Jurkat, Clone E6-1 (cell line): ENCODE data around the gene MTRFR.

ENCODE experiments used
- DNase-seq: peaks from one replicate; pipeline ENCODE4 v3.0.0-alpha.2; 2011; ENCODE audit warnings: low read depth, low spot score
- H3K4me3 ChIP-seq: 2 replicates; pipeline ENCODE4 v1.5.1; 2011; ENCODE audit warnings: mild to moderate bottlenecking, low read length, control low read depth, moderate library complexity

Gene MTRFR

DNA sequence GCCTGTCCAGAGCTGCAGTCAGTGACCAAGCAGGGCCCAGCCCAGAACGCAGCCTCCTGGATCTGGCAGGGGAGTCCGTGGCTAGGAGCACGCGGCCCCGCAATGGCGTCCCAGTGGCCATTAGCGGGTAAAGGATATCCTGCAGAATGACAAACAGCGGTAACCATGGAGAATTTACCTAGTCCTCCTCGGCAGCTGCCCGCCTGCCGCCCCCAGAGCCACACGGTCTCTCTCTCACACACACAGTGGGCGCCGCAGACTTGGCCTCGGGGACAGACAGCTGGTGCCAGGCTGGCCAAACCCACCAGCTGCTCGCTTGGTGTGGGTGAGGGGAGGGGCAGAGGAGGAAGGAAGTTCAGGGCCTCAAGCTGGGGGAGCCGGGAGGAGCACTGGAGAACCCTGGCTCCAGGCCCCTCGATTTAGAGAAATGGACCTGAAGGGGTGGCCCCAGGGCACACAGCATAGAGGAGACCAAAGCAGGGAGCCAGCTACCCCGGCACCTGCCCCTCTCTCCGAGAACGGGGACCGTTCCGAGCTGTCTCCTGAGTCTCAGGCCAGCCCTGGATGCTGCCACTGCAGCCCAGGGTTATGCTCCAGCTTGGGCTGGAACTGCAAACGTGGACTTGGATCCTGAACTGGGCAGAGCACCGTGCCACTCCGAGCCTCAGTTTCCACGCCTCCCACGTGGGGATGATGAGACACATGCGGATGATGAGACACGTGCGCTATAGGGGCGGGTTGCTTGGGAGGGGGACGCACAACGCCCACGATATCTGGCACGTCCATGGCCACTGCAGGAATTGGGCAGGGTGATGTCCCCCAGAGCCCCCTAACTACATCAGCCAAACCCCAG, 35.0 kb downstream of the MTRFR start:
- no peak for DNase-seq
- no peak overlapping the region for H3K4me3 ChIP-seq

DNA sequence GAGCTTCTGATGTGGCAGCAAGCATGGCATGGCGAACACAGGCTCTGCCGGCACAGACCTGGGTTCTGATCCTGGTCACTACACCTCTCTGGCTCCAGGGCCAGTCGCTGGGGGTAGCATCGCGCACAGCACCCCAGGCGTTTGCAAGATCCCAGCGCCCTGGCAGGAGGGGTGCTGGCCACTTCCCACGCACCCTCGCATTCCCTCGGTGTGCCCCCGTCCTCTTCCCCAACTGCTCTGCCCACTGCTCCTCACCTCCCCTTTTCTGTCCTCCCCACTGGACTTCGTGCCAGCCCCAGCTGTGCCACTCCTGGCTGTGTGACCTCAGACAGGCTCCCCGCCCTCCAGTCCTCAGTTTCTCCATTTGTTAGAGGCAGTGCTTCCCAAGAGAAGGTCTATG, 35.6 kb downstream of the MTRFR start:
- H3K4me3 ChIP-seq = no peak overlapping the region

DNA sequence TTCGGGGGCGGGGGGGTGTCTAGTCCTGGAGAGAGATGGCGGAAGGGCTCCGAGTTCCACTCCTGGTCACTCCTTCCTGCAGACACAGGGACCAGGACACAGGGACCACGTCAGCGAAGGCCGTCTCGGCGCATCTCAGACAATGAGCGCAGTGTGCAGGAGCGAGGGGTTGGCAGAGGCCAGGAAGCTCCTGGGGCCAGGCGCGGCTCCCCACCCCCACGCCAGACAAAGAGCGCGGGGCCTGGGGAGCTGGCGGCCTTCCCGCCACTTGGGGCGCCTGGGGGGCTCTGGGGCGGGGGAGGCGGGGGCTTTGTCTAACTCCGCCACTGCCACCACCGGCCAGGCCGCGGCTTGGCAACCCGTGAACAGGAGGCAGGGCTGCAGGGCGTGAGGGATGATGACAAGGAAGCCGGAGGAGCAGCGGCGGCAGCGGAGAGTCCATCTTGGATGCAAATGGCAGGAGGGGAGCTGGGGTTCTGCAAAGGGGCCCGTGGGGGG, 36.2 kb downstream of the MTRFR start:
- H3K4me3 ChIP-seq = no peak overlapping the region
- no peak for DNase-seq

More for the DNA sequence above, 35.6 kb downstream of the MTRFR start:
- no peak for DNase-seq

DNA sequence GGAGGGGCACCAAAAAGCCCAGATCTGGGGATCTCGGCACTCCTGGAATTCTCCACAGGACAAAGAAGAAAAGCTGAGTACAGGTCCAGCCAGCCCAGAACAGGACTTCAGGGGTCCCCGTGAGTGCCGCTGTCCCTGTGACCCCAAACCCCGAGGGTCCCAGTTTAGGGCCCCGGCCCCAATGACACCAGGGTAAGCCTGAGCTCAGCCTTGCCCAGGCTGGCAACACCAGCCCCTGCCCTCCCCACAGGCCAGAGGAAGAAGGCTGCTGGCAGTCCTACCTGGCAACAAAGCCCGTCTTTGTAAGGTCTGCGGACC, 36.6 kb downstream of the MTRFR start:
- DNase-seq = no peak
- H3K4me3 ChIP-seq = peak overlapping the region; percentile 67

GRCh38 chr12:123270214-123271000, 37.2 kb downstream of the MTRFR start:
- DNase-seq = no peak
- H3K4me3 ChIP-seq = peak overlapping the region; percentile 67

GRCh38 chr12:123271001-123271668, 37.9 kb downstream of the MTRFR start:
- DNase-seq = peak; percentile 35
- H3K4me3 ChIP-seq = peak overlapping the region; percentile 67

- DNase-seq = no peak
- no peak overlapping the region for H3K4me3 ChIP-seq
These were observed 39.9 kb downstream of the MTRFR start for GRCh38 chr12:123273166-123273565.

DNA sequence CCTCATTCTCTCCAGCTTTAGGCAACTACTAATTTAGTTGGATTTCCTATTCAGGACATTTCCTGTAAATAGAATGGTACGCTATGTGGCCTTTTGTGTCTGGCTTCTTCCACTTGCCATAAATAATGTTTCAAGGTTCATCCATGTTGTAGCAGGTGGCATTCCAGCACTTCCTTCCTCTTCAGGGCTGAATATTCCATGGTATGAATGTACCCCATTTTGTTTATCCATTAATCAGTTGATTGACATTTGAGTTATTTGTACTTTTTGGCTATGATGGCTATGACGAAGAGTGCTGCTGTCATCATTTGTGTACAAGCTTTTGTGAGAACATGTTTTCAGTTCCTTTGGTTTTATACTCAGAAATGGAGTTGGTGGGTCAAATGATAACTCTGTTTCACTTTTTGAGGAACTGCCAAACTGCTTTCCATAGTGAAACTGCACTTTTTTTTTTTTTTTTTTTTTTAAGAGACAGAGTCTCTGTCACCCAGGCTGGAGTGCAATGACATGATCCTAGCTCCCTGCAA, 44.9 kb downstream of the MTRFR start:
- DNase-seq = no peak
- no peak overlapping the region for H3K4me3 ChIP-seq

DNA sequence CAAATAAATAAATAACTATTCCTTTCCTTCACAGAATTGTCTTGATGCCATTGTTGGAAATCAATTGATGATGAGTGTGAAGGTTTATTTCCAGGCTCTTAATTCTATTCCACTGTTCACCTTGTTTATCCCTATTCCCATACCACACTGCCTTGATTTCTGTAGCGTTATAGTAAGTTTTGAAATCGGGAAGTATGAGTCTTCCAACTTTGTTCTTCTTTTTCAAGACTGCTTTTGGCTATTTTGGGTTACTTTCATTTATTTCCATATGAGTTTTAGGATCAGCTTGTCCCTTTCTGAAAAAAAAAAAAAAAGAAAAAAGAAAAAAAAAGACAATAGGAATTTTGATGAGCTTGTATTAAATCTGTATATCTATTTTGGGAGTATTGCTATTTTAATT, 47.7 kb downstream of the MTRFR start:
- no peak overlapping the region for H3K4me3 ChIP-seq
- DNase-seq = no peak

DNA sequence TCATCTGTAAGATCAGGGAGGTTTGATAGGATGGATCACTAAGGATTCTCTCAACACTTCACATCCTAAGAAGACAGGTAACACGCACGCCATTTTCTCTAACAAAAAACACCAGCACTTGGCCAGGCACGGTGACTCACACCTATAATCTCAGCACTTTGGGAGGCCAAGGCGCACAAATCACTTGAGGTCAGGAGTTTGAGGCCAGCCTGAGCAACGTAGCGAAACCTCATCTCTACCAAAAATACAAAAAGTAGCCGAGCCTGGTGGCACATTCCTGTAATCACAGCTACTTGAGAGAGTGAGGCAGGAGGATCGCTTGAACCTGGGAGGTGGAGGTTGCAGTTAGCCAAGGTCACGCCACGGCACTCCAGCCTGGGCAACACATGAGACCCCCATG, 48.9 kb downstream of the MTRFR start:
- no peak for DNase-seq
- H3K4me3 ChIP-seq = no peak overlapping the region

- no peak overlapping the region for H3K4me3 ChIP-seq
- DNase-seq = no peak
These were observed 50.2 kb downstream of the MTRFR start for GRCh38 chr12:123283461-123283860.

GRCh38 chr12:123284669-123285068, 51.4 kb downstream of the MTRFR start:
- H3K4me3 ChIP-seq = no peak overlapping the region
- DNase-seq = no peak

DNA sequence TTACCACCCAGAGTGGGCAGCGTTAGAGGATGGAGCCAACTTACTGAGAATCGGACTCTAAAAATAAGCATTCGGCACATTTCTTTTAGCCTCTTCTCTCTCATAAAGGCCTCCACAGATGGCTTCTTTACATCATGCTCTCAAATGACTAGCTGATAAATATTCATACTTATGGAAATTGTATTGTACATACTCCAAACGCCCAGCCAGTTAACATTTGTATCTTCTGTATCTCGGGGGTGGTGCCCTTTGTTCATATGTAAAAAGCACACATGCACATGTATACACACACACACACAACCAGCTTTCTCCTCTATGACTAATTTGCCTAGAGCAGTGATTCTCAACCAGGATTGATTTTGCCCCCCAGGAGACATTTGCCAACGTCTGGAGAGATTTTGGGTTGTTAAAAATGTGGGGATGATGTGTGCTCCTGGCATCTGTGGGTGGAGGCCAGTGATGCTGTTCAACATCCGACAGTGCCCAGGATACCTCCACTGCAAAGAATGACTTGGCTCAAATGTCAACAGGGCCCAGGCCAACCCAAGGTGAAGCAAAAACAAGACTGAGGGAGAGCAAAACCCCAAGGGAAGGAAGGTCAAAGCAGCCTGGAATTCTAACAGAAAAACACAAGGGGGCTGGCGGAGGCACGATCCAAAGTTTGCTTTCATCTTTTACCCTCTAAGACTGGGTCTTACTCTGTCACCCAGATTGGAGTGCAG, 53.6 kb downstream of the MTRFR start:
- DNase-seq = no peak
- H3K4me3 ChIP-seq = no peak overlapping the region

GRCh38 chr12:123288751-123289346, 55.6 kb downstream of the MTRFR start:
- H3K4me3 ChIP-seq = no peak overlapping the region
- DNase-seq = no peak

DNA sequence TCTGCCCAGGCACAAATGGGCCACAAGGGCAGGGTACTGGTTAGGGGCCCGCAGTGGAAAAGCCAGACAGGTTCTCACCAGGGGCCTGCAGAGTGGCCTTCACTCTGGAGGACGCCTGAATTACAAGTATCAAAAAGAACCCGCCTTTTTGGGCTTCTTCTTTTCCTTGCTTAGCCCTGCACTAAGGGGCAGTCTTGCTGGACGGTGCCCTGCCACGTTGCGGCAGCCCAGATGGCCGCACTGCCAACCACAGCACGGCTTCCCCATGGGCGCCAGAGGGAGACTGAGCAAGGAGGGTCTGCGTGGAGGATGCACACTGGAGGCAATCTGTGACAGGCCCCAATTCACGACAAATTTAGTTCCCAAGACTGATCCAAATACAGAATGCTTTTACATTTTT, 56.7 kb downstream of the MTRFR start:
- no peak overlapping the region for H3K4me3 ChIP-seq
- DNase-seq = no peak

DNA sequence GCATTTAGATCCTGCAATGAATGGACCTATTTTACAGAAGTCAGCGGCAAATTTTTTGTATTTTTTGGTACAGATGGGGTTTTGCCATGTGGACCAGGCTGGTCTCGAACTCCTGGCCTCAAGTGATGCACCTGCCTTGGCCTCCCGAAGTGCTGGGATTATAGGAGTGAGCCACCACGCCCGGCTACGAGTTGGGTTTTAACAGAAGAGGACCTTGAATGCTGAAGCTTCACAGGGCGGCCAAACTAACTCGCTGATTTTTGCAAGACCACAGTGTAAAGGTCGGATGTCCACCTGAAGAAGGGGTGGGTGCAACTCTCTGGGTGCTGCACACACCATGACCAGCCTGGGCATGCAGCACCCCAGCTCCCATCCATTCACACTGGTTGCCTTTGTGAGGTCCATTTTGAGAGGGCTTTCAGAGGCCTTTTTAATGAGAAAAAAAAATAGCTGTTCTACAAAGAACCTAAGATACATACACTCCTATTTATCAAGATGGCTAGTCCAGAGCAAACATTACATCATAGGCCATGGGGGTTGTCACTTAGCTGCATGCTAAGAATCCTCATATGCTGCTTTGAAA, 60.0 kb downstream of the MTRFR start:
- no peak for DNase-seq
- no peak overlapping the region for H3K4me3 ChIP-seq

GRCh38 chr12:123305136-123305535, 71.9 kb downstream of the MTRFR start:
- DNase-seq = no peak
- no peak overlapping the region for H3K4me3 ChIP-seq

DNA sequence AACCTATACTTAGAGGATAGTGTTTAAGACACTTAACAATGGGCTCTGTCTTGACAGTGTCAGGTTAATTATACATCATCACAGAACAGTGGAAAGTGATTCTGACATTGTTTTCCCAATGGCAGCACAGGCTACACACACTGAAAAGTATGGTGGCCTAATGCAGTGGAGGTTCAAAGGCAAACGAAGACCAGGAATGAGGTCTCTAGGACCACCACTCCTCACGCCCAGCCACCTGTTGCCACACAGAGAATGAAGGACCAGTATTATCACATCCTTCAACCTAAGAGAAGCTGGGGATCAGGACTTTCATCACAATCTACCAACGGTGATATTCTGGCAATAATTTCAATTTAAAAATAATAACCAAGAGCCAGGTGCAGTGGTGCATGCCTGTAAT, 73.0 kb downstream of the MTRFR start:
- no peak for DNase-seq
- no peak overlapping the region for H3K4me3 ChIP-seq
